NCI-H1436 treated with DMSO at 0.1 percent for 48 hours (cell line): Measurements from ENCODE around the gene HIGD1A.
"Not testable (repeated sequence)": the region's sequence is repeated elsewhere in the genome, so short reads cannot be mapped to it uniquely, and the experiment has no call there.

Source experiments
- DNase-seq: peaks from one replicate; lab custom pipeline; 2025; lab: John Stamatoyannopoulos, UW

The HIGD1A gene

DNA sequence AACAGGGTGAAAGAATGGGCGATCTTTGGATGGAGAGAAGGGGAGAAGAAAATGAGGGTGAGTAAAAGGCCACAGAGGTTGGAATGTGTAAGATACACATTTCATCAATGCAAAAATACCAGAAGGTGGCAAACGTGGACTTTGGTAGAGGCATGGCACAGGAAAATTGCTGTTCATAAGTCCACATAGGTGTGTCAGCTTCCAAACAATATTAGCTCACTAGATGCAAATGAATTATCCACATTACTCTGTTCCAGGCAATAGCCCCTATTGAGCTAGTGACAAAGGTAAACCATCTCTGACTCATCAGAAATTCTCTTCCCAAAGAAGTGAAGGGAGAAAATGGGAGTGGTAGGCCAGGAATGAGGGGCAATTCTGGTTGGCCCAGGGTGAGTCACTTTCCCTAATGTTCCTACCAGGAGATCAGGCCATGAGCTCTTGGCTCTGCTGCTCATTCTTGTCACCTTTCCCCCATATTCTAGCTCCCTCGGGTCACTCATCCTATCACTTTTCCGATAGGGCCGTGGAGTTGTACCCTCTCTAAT is 24.9 kb upstream of the HIGD1A start:
- no peak for DNase-seq

DNA sequence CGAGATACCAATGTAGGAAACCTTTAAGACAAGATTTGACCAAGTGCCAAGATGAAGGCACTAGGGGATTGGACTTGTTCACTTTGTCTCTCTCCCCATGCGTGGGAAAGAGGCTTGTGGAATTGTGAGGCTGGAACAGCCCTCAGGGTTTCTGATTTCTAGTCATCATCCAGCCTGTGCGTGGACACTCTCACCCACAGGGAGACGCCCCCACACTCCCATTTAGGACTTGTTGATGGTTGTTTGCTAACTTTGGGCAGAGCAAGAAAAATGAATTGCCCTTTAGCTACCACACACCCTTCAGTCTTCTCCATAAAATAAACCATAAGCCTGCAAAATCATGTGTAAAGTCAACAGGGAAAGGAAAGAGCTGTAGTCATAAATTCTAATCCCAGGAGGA is 23.4 kb upstream of the HIGD1A start:
- no peak for DNase-seq

DNA sequence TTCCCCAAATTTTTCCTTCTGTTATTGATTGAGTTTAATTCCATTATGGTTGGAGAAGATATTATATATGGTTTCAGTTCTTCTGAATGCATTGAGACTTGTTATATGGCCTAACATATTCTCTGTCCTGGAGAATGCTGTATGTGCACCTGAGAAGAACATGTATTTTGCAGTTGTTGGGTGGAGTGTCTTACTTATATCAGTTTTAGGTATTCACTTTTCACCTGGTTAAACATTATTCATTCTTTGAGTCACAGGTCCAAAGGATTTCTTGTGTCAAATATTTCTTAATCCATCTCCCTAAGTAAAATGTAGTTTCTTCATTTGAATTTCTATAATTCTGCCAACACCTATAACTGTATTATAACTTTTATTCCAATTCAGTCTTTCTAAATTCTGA is 22.7 kb upstream of the HIGD1A start:
- no peak for DNase-seq

DNA sequence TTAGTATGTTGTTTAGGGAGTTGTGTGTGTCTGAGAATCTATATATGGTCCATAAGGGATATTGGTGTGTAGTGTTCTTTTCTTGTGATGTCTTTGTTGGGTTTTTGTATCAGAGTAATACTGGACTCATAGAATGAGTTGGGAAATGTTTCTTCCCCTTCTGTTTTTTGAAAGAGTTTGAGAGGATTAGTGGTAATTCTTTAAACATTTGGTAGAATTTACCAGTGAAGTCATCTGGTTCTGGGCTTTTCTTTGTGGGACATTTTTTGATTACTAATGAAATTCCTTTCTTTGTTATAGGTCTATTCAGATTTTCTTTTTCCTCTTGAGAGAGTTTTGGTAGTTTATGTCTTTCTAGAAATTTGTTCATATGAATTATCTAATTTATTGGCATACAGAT is 21.9 kb upstream of the HIGD1A start:
- no peak for DNase-seq

DNA sequence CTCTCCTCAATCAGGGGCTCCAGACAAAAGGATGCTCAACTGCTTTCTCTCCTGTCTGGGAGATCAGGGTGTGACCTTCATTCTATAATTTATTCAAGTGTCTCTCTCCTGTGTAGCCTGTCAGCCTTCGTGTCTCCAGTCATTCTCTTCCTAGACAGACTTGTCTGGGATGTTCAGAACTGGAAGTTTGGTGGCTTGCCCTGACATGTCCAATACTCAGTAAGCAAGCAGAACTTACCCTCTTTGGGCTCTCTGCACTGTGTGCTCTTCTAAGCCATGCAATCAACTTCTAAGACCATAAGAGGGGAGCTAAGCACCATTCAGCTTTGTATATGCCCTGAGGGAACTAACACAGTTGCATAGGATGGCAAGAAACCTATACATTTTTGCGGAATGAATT is 19.1 kb upstream of the HIGD1A start:
- no peak for DNase-seq

DNA sequence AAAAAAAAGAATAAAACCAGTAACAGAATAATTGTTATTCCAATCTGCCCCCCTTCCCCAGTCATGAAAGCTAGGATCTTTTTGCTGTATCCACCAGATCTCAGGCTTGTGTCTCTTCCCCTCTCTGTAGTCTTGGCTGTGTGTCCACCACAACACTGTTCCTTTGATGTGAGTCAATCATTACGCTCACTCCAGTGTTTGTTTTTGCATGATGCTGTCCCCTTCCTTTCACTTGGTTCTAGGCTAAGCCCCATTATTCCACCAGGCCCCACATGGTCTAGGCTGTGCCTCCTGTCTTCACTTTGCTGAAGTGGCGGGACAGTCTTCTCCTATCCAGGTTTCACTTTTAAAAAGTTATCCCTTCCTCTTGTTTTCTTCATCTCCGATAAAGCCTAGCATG is 18.5 kb upstream of the HIGD1A start:
- DNase-seq = no peak

DNA sequence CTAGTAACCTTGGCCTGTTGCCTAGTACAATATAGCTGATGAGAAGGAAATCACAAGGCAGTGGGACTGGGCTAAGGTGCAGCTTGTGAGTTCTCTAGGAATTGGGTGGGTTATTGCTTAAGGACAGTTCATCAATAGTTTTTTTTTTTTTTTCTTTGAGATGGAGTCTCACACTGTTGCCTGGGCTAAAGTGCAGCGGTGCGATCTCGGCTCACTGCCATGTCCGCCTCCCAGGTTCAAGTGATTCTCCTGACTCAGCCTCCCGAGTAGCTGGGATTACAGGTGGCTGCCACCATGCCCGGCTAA is 16.4 kb upstream of the HIGD1A start:
- DNase-seq = no peak

DNA sequence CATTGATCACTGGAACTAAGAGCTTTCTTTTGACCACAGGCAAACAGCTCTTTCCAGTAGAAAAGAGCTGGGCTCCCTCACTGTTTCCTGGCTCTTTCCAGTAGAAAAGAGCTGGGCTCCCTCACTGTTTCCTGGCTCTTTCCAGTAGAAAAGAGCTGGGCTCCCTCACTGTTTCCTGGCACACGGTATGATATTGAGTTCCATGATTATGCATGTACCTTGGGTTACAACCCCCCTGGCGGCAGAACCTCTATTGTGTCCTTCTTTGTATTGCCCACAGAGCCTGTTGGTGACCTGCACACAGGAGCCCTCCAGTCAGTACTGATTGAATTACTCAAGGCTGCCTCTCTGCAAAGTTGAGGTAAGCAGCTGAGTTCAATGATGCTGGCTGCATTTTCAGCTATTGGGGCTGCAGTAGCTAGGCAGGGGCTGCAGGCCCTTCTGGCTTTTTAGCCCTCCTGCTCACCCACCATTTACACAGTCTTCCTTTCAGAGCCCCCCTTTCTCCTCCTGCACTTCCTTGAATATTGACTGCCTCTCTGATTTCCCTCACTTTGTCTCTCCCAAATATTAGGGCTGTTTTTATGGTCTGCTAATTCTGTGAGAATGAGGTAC is 15.2 kb upstream of the HIGD1A start:
- no peak for DNase-seq

DNA sequence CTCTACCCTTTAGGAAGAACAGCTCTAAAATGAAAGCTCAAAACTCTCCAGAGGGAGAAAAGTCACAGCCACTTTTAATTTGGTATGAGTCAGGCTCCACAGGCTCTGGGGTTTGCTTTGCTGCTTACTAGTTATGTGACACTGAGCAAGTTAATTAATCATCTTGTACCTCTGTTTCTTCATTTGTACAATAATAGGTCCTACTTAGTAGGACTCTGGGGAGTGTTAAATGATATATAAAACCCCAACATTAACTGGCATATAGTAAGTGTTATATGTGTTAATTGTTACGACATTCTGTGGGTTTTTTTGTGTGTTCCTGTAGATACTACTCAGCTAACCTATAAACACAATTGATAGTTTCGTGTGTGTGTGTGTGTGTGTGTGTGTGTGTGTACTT is 11.5 kb upstream of the HIGD1A start:
- no peak for DNase-seq

DNA sequence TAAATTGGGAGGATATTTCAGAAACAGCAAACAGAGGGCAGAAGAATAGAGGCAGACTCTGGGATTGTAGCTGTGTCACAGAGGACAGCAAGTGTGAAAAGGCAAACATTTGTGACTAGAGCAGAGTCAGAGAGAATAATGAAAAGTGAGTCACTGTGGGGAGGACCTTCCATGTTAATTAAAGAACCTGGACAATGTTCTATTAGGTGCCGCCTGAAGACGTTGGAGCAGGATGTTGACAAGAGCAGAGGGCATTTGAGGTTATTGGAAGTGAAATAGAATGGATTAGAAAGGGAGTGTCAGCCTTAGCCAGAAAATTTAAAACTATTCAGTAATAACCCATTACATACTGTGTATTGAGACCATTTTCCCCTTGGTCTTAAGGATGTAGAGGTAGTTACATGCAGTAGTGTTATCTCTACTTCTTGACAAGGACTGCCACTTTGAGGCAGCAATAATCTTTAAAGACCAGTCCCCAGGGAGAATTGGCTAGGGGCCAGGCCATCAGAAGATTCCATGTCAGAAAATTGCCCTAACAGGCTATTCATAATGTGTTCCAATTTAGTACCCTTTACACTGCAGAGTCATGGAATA is 10.7 kb upstream of the HIGD1A start:
- no peak for DNase-seq

DNA sequence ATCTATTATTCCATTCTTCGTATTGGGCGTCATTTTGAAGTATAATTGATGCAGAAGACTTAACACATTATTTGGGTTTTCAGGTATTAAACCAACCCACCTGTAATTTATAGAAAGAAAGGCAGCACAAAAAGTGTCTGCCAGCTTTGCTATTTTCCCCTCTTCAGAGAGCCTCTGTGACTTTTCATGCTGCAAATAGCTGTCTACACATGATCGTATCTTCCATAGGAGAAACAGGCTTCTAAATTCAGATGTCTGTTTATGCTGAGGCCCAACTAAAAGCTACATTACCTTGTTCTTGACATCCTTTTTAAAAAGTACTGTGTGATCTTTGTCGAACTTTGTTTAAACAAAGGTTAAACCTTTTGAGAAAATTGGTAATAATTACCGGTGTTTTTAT is 10.0 kb upstream of the HIGD1A start:
- DNase-seq = no peak

DNA sequence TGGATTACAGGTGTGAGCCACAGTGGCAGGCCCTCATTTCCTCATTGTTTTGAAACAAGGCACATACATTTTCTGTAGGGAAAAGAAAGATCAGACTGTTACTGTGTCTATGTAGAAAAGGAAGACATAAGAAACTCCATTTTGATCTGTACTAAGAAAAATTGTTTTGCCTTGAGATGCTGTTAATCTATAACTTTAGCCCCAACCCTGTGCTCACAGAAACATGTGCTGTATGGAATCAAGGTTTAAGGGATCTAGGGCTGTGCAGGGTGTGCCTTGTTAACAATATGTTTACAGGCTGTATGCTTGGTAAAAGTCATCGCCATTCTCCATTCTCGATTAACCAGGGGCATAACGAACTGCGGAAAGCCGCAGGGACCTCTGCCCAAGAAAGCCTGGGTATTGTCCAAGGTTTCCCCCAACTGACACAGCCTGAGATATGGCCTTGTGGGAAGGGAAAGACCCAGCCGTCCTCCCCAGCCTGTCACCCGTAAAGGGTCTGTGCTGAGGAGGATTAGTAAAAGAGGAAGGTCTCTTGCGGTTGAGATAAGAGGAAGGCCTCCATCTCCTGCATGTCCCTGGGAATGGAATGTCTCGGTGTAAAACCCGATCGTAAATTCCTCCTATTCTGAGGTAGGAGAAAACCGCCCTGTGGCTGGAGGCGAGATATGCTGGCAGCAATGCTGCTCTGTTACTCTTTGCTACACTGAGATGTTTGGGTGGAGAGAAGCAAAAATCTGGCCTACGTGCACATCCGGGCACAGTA is 7.0 kb upstream of the HIGD1A start:
- not testable (repeated sequence) for DNase-seq

DNA sequence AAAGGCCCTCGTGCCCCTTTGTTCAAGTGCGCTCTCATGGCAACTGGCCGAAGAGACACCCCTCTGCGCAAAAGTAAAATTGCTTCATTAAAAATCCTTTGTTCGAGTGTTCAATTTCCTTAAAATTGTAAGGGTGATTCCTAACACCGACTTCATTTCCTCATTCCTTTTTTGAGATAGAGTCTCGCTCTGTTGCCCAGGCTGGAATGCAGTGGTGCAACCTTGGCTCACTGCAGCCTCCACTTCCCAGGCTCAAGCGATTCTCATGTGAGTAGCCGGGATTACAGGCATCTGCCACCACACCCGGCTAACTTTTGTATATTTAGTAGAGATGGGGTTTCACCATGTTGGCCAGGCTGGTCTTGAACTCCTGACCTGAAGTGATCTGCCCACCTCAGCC is 6.4 kb upstream of the HIGD1A start:
- not testable (repeated sequence) for DNase-seq

DNA sequence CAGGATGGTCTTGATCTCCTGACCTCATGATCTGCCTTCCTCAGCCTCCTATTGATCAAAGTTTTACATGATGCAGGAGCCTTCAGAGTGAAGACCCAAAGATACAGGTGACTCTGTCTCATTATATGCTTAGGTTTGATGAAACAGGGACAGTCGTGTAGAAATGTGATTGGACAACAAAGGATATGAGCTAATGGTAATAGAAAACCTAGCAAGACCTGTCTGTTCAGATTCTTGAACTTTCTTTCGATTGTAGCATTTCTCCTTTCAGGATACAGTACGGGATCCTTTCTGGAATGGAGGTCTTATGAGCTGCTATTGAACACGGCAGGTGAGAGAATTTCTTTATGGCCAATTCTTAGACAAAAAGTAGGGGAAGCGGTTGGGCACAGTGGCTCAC is 4.9 kb upstream of the HIGD1A start, which contains the start of gene ACKR2:
TSS of gene ACKR2 (plus strand) at position 244 of the 400 bp plus-strand sequence. CDS start 55,058 bp downstream, outside the sequence.
- DNase-seq = no peak

DNA sequence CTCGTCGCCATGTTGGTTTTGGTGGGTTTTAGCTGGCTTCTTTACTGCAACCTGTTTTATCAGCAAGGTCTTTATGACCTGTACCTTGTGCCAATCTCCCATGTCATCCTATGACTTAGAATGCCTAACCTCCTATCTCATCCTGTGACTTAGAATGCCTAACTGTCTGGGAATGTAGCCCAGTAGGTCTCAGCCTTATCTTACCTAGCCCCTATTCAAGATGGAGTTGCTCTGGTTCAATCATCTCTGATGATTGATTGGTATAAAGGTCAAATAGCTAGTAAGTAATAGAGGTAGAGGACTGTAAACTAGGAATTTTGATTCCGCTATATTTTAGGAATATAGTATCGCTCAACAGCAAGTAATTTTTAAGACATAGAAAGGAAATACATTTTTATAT is 3.6 kb upstream of the HIGD1A start:
- no peak for DNase-seq

DNA sequence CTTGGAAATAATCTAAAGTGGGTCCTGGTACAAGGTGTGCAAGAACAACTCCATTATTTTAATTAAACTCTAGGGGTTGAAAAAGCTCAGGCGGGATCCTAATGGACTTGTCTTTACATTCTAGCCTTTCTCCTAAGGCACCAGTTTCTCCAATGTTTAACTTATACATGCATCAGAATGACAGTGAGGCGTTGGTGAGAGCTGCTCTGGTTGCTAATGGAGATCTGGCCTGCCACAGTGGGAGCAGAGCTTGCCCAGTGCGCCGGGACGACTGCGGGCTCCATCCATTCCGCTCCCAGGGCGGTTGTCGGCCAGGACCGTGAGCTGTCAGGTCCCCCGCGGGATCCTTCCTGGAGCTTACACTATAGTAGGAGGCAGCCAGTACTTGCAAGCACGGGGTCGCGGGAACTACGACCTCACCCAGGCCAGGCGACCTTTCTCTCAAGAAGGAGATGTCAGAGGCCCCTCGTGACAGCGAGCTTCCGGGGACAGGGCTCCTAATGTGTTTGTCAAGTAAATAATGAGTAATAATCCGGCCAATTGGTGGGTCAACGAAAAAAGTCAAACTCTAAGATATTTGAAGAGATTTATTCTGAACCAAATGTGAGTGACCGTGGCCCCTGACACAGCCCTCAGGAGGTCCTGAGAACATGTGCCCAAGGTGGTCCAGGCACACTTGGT is 991 bp upstream of the HIGD1A start:
- no peak for DNase-seq

DNA sequence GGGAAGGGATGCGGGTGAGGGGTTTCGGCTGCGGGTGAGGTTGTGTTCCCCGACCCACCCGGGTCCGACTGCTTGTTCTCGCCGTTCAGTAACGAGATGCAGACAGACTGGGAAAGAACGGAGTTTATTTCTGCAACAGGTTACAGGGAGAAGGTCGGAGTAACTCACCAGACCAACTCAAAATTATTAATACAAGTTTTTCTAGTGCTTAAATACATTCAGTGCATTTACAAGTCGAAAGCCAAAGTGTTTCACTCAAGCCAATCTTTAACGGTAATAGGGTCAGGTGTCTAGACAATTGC is 492 bp upstream of the HIGD1A start:
- DNase-seq = no peak

DNA sequence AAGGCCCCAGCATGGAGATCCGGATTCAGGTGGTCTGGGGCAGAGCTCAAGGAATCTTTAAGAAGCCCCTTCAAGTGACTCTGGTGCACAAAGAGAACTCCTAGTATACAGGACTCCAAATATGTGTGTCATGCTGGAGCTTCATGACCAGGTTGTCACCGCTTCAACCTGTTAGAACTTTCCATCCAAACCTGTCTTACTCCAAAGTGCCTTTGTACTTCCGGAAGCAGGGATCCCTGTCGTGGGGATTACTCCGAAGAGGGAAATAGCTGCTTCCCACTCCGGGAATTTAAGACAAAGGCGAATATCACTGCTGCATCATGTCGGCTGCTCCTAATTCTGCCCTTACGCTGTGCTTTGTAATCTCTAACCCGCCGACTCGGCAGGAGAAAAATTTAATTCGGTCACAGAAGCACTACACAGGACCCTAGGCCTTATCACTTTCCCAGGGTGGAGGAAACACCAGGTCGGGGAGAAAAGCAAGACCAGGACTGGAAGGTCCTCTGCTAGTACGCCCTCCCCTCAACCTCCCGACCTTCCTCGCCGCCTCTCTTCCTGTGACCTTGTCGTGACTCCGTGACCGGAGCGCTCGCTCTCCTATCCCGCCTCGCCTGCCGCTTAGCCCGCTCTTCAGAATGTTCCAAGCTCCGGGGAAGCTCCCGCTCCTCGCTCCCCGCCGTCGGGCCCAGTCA is 730 bp downstream of the HIGD1A start:
- DNase-seq = no peak

DNA sequence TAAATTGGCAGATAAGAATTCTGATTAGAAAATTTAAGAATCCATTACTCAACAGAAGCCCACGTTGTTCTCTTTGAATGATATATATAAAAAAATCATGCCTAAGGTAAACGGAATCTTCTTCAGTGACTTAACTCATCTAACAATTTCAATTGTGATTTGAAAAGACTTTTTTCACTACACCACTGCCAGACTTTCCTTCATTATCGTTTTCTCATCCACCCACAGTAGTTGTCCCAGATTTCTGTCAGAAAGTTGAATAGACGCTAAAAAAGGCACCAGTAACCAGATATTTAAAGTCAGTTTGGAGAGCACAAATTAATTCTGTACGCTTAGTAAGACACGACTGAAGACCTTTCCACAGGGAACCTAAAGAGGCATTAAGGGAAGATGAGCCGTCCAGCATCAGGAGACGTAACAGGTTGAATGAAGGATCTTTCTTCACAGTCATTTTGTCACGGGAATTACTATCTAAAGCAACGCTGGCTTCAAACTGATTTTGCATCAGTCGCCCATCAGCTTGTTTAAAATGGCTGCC is 1.3 kb downstream of the HIGD1A start:
- DNase-seq = no peak

DNA sequence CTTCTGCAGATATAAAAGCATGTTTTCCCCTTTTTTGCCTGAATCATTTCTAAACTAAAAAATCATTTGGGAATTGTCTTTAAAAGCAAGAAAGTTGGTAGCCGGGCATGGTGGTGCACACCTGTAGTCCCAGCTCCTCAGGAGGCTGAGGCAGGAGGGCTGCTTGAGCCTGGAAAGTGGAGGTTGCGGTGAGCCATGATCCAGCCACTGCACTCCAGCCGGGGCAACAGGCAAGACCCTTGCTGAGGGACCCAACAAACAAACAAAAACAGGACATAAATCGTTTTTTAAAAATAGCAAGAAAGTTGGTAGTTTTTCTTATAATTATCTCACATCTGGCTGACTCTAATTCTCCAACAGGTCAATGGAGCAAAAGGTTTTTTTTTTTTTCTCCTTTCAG is 2.5 kb downstream of the HIGD1A start:
- no peak for DNase-seq

DNA sequence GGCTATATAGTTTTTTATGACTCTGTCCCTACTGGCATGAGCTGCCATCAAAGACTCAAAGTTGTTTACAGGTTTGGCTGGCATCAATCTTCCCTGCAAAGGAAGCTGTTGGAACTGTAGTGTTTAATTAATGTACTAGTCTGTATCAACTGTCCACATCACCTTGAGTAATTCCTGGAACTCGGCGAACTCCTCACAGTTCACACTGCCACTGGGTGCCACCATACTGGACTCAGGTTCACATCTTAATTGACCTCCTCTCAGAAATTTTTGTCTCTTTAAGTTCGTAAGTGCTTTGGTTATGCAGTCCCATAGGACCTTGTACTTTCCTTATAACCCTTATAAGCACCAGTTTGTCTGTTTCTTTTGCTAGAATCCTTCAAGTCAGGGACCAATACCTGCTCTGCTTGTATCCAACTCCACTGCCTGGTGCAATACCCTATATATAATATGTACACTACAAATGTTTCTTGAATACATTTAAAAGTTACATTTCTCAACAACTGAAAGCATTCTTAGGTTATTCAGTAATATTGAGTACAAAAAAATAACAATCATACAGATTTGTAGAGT is 3.2 kb downstream of the HIGD1A start:
- no peak for DNase-seq

DNA sequence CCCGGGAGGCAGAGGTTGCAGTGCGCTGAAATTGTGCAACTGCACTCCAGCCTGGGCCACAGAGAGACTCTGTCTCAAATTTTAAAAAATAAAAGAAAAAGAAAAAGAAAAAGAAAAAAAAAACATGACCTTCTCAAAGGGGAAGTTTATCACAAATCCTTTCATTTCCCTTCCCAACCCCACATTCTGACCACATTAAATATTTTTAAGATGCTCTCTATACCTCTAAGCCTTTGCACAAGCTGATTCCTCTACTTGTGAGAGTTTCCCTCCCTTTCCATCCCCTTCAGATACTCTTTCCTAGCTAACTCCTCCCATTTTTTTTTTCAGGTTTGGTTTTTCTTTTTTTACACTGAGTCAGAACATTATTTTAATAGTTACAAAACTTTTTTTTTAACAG is 4.0 kb downstream of the HIGD1A start:
- no peak for DNase-seq
